Astrocyte of the spinal cord (primary cell): Measurements from ENCODE around the gene ENTREP1.

ENCODE experiments used
- DNase-seq: peaks from one replicate; pipeline ENCODE4 v3.0.0; 2011; ENCODE audit warnings: low read depth, low spot score
- H3K4me3 ChIP-seq: 2 replicates; pipeline ENCODE4 v1.5.1; 2011; ENCODE audit warnings: low read depth, mild to moderate bottlenecking, low read length, moderate library complexity
- CTCF ChIP-seq: IDR thresholded peaks from 2 replicates; pipeline ENCODE4 v1.5.1; 2012; ENCODE audit warnings: low read depth, mild to moderate bottlenecking, low read length, inconsistent platforms
- in situ Hi-C: cut with HindIII; loops from 2 replicates; pipeline ENCODE4 v1.10.0; 2017; ENCODE audit warnings: low sequenced_read_pairs

The ENTREP1 gene

GRCh38 chr9:69331444-69331843, 6.4 kb downstream of the ENTREP1 start:
- DNase-seq = no peak
- no peak for TF ChIP-seq CTCF
- no peak overlapping the region for H3K4me3 ChIP-seq
- in situ Hi-C loops = no loop called here

- no peak for DNase-seq
- in situ Hi-C loops = no loop called here
- no peak for TF ChIP-seq CTCF
Observed at GRCh38 chr9:69332067-69332685, 7.2 kb downstream of the ENTREP1 start.

GRCh38 chr9:69333716-69334115, 8.7 kb downstream of the ENTREP1 start:
- no peak overlapping the region for H3K4me3 ChIP-seq
- no peak for TF ChIP-seq CTCF
- no peak for DNase-seq
- in situ Hi-C loops = no loop called here

More at GRCh38 chr9:69332067-69332685, 7.2 kb downstream of the ENTREP1 start:
- H3K4me3 ChIP-seq = no peak overlapping the region

GRCh38 chr9:69334317-69334716, 9.3 kb downstream of the ENTREP1 start:
- in situ Hi-C loops = no loop called here
- no peak for TF ChIP-seq CTCF
- H3K4me3 ChIP-seq = no peak overlapping the region
- no peak for DNase-seq

- TF ChIP-seq CTCF = no peak
- H3K4me3 ChIP-seq = no peak overlapping the region
- in situ Hi-C loops = no loop called here
- DNase-seq = no peak
Observed at GRCh38 chr9:69339620-69340019, 14.6 kb downstream of the ENTREP1 start.

GRCh38 chr9:69340631-69341030, 15.6 kb downstream of the ENTREP1 start:
- in situ Hi-C loops = no loop called here
- no peak overlapping the region for H3K4me3 ChIP-seq
- no peak for TF ChIP-seq CTCF
- no peak for DNase-seq

- in situ Hi-C loops = no loop called here
- H3K4me3 ChIP-seq = no peak overlapping the region
- TF ChIP-seq CTCF = no peak
- DNase-seq = no peak
Observed at GRCh38 chr9:69342769-69343168, 17.8 kb downstream of the ENTREP1 start.
